NT2/D1 (cell line): ENCODE results near the gene BMERB1.

Experiments used
- SUZ12 ChIP-seq: IDR thresholded peaks from 2 replicates; pipeline ENCODE4 v1.6.1; 2011; ENCODE audit not compliant: insufficient read length, insufficient read depth; ENCODE audit errors: extremely low read depth
- YY1 ChIP-seq: IDR thresholded peaks from 2 replicates; pipeline ENCODE4 v1.6.1; 2011; ENCODE audit not compliant: insufficient read length, insufficient read depth
- ZNF274 ChIP-seq: IDR thresholded peaks from 2 replicates; pipeline ENCODE4 v1.6.1; 2011; ENCODE audit warnings: mild to moderate bottlenecking, low read depth, low read length

DNA sequence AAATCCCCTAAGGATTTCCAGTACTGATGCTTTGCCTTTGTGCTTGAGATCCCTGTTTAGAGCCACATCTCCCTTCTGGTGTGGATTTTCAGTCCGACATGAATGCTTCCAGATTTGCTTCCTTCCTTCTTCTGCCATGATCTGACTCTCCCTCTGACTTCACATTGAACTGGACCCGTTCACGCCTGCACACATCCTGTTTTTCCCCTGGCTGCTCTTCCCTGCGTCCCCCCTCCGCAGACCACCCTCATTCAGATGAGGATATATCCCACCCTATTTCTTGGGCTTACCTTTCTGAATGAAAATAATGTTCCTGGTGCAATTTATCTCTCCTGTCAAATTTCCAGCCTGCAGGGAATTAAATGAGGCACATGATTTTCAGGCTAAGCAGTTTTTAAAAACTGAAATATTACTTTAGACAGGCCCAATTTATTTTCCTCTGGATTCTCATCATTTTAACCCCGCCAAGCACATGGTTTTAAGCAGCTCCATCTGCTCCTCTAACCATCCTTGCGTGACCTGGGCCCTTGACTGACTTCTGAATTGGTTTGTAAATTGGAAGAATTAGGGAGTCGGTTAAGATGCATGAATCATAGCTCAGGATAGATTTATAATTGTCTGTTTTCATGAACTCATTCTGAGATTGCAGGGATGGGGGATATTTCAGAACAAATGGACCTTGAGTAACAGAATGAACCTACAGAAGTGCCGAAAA lies 59.2 kb downstream of the BMERB1 start:
- no peak for TF ChIP-seq YY1
- TF ChIP-seq ZNF274: no peak
- no peak for TF ChIP-seq SUZ12
